ENCODE data around the gene PFKP. TPM values are rescaled to one million over a fixed set of nuclear protein-coding genes. Genes with fewer than 3 reads are reported as not detected.

The PFKP gene
- total RNA-seq, 1 experiment from 2014 or later = 140 TPM

DNA sequence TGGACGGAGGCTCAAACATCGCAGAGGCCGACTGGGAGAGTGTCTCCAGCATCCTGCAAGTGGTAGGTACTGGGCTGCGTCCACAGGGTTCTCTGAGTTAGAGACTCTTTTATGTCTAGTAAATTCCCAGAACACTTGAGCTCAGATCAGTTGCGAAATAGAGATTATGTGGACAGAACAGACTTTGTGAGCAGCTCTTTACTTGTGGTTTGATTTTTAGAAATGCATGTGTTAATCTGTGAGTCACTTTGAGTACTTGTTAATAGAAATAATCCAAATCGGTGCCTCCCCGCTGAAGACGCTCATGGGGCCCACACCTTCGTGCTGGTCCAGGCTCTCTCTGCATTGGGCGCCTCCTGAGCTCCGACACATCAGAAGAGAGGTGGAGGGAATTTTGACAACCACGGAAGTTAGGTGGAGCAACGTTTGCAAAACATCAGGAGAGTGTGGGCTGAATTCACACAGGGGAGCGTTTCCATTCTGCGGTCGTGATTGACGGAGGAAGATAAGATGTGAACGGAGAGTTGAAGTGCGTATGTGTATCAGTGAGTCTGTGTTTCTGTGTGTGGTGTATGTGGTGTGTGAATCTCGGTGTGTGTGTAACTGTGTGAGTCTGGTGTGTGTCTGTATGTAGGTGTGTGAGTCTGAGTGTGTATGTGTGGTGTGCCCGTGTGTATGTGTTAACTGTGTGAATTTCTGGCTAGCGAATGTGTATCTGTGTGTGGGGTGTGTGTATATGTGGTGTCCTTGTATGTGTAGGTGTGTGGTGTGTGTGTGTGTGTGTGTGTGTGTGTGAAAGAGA is 32.1 kb downstream of the PFKP start:
- Histone ChIP-seq H3K4me1 (ENCODE audit: insufficient read depth, low read length) (peaks cover 23% of the 10 kb centered on the region), H4K20me1 (ENCODE audit: low read length) (no peaks in the 10 kb centered on the region), H3K4me3 (ENCODE audit: low read length) (no peak overlapping the region), H3K27me3 (ENCODE audit: low read length) (no peaks in the 10 kb centered on the region), H3K9ac (ENCODE audit: low read length) (no peak overlapping the region), H3K36me3 (ENCODE audit: low read depth, low read length) (no peaks in the 10 kb centered on the region; the same call in 1 of the 2 replicates), H3K27ac (ENCODE audit: low read length) (no peak overlapping the region), H3K9me2 (replicated peaks; ENCODE audit: low read length) (no peaks in the 10 kb centered on the region), H3K4me2 (ENCODE audit: low read length) (no peak overlapping the region), H3K9me3 (ENCODE audit: low read length) (no peaks in the 10 kb centered on the region), H2AFZ (ENCODE audit: low read length) (no peak overlapping the region), H3K79me2 (ENCODE audit: low read length) (peaks cover 31% of the 10 kb centered on the region), H3F3A (ENCODE audit: low read length, unreplicated experiment) (no peaks in the 10 kb centered on the region)
- CTCF ChIA-PET = no interaction called here
- DNase-seq (no peak), ATAC-seq (no peak)
- POLR2A ChIA-PET (ENCODE audit: unreplicated experiment) = no interaction called here
- TF ChIP-seq, protein P1, sequence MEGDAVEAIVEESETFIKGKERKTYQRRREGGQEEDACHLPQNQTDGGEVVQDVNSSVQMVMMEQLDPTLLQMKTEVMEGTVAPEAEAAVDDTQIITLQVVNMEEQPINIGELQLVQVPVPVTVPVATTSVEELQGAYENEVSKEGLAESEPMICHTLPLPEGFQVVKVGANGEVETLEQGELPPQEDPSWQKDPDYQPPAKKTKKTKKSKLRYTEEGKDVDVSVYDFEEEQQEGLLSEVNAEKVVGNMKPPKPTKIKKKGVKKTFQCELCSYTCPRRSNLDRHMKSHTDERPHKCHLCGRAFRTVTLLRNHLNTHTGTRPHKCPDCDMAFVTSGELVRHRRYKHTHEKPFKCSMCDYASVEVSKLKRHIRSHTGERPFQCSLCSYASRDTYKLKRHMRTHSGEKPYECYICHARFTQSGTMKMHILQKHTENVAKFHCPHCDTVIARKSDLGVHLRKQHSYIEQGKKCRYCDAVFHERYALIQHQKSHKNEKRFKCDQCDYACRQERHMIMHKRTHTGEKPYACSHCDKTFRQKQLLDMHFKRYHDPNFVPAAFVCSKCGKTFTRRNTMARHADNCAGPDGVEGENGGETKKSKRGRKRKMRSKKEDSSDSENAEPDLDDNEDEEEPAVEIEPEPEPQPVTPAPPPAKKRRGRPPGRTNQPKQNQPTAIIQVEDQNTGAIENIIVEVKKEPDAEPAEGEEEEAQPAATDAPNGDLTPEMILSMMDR (conservative IDR thresholded peaks at IDR 0.05; ENCODE audit: low read depth, low read length) = no peak
- no peak for TF ChIP-seq EZH2phosphoT487 (IDR thresholded peaks at IDR 0.05; ENCODE audit: borderline replicate concordance, low read length)
- no peak for TF ChIP-seq EZH2 (IDR thresholded peaks at IDR 0.05; ENCODE audit: low read length, unreplicated experiment)
- no TSS peak for BruUV-seq (replicated peaks)
- intact Hi-C loops (cut with micrococcal nuclease) = no loop called here

DNA sequence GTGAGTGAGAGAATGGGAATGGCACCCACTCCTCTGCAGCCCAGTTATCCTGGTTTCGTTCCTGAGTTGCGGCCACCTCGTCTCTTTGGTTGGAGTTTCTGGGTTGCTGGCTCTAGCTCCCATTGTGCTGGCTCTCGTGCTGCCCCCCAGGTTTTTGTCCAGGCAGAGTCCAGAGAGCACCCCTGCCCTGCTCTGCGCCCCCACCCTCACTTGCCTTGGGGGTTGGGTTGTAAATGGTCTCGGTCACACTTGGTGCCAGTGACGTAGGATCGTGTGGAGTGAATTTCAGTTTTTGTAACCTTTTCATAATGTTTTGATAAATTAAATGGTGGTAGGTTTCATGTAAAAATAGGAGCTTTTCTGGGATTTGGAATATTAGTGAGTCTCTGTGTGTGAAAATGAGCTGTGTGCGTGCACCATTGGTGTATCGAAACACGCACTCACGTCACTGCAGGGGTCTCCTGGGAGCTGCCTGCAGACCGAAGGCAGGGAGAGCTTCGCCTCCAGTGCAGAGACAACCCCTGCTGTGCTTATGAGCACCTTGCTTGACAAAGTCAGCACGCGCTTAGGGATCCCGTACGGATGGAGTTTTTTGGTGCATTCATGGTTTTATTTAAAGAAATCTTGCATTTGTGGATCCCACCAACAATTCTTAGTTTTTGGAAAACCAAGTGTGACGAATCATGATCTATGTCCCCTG is 32.9 kb downstream of the PFKP start:
- H3K4me1 ChIP-seq (ENCODE audit: insufficient read depth, low read length) = peaks cover 16% of the 10 kb centered on the region
- ChIA-PET POLR2A (ENCODE audit: unreplicated experiment) (no interaction called here), CTCF (no interaction called here)
- H3K4me3 ChIP-seq (ENCODE audit: low read length) = no peak overlapping the region
- H4K20me1 ChIP-seq (ENCODE audit: low read length) = no peaks in the 10 kb centered on the region
- H3K9me2 ChIP-seq (replicated peaks; ENCODE audit: low read length) = no peaks in the 10 kb centered on the region
- no peak overlapping the region for H3K9ac ChIP-seq (ENCODE audit: low read length)
- no peaks in the 10 kb centered on the region; the same call in 1 of the 2 replicates for H3K36me3 ChIP-seq (ENCODE audit: low read depth, low read length)
- no TSS peak for BruUV-seq (replicated peaks)
- TF ChIP-seq EZH2phosphoT487 (IDR thresholded peaks at IDR 0.05; ENCODE audit: borderline replicate concordance, low read length) (no peak), EZH2 (IDR thresholded peaks at IDR 0.05; ENCODE audit: low read length, unreplicated experiment) (no peak)
- TF ChIP-seq, protein P1 (conservative IDR thresholded peaks at IDR 0.05; ENCODE audit: low read depth, low read length) = no peak
- H2AFZ ChIP-seq (ENCODE audit: low read length) = no peak overlapping the region
- DNase-seq = no peak
- no peaks in the 10 kb centered on the region for H3F3A ChIP-seq (ENCODE audit: low read length, unreplicated experiment)
- no peak overlapping the region for H3K4me2 ChIP-seq (ENCODE audit: low read length)
- no peak for ATAC-seq
- peaks cover 30% of the 10 kb centered on the region for H3K79me2 ChIP-seq (ENCODE audit: low read length)
- H3K27ac ChIP-seq (ENCODE audit: low read length) = no peak overlapping the region
- no peaks in the 10 kb centered on the region for H3K27me3 ChIP-seq (ENCODE audit: low read length)
- intact Hi-C loops (cut with micrococcal nuclease) = no loop called here
- H3K9me3 ChIP-seq (ENCODE audit: low read length) = no peaks in the 10 kb centered on the region
